NCI-H748 (cell line): ENCODE results near the gene SNF8.
"Not testable (repeated sequence)": the region's sequence is repeated elsewhere in the genome, so short reads cannot be mapped to it uniquely, and the experiment has no call there.

Source experiments
- DNase-seq: peaks from one replicate; lab custom pipeline; 2025; ENCODE audit not compliant: unreplicated experiment; lab: John Stamatoyannopoulos, UW

The SNF8 gene

GRCh38 chr17:48944515-48945260 lies at the start of gene SNF8:
SNF8 (minus strand) TSS chr17:48944842; CDS start chr17:48944734, 108 bp downstream.
- DNase-seq: peak; percentile 94

- DNase-seq: peak; percentile 24
Measured at GRCh38 chr17:48993951-48994350, 49.3 kb upstream of the SNF8 start.

- no peak for DNase-seq
Measured at GRCh38 chr17:48993305-48993704, 48.7 kb upstream of the SNF8 start.

GRCh38 chr17:48992444-48992843 lies 47.8 kb upstream of the SNF8 start:
- DNase-seq: no peak

GRCh38 chr17:48990882-48991357 lies 46.3 kb upstream of the SNF8 start:
- DNase-seq: no peak

GRCh38 chr17:48989100-48989499 lies 44.5 kb upstream of the SNF8 start:
- no peak for DNase-seq

GRCh38 chr17:48985436-48986245 lies 41.0 kb upstream of the SNF8 start:
- DNase-seq: no peak

GRCh38 chr17:48981927-48982539 lies 37.4 kb upstream of the SNF8 start:
- DNase-seq: no peak

- DNase-seq: no peak
Measured at GRCh38 chr17:48973806-48974205, 29.2 kb upstream of the SNF8 start.

- no peak for DNase-seq
Measured at GRCh38 chr17:48972749-48973097, 28.1 kb upstream of the SNF8 start.

- DNase-seq: no peak
Measured at GRCh38 chr17:48970865-48971687, 26.4 kb upstream of the SNF8 start.

- peak; percentile 52 for DNase-seq
Measured at GRCh38 chr17:48970224-48970623, 25.6 kb upstream of the SNF8 start.

- DNase-seq: no peak
Measured at GRCh38 chr17:48961516-48962233, 17.0 kb upstream of the SNF8 start.

- DNase-seq: peak; percentile 14
Measured at GRCh38 chr17:48960834-48961515, 16.3 kb upstream of the SNF8 start.

GRCh38 chr17:48954300-48954755 lies 9.7 kb upstream of the SNF8 start:
- peak; percentile 74 for DNase-seq

- no peak for DNase-seq
Measured at GRCh38 chr17:48952904-48953303, 8.3 kb upstream of the SNF8 start.

- DNase-seq: no peak
Measured at GRCh38 chr17:48951572-48951971, 6.9 kb upstream of the SNF8 start.

GRCh38 chr17:48945261-48945651 lies 614 bp upstream of the SNF8 start:
- not testable (repeated sequence) for DNase-seq

- DNase-seq: no peak
Measured at GRCh38 chr17:48933035-48933434, 11.6 kb downstream of the SNF8 start.

GRCh38 chr17:48930435-48930873 lies 14.2 kb downstream of the SNF8 start:
- DNase-seq: no peak
